Neural progenitor cell (in vitro differentiated cells): ENCODE measurements around the gene EDEM1.

Source experiments
- EZH2 ChIP-seq: fragments of 200-600 bp; sonication (generic); IDR thresholded peaks from 2 replicates; pipeline ENCODE4 v1.6.1; 2017; ENCODE audit warnings: antibody characterized with exemption, mild to moderate bottlenecking, moderate library complexity
- EZH2phosphoT487 ChIP-seq: fragments of 200-600 bp; sonication (generic); IDR thresholded peaks from 2 replicates; pipeline ENCODE4 v1.6.1; 2017; ENCODE audit warnings: antibody characterized with exemption
- TF ChIP-seq, protein P1 (sequence below): fragments of 200-600 bp; sonication (generic); IDR thresholded peaks from 2 replicates; pipeline ENCODE4 v1.5.1; 2017; ENCODE audit warnings: antibody characterized with exemption, mild to moderate bottlenecking

GRCh38 chr3:5140230-5140621 is 47.3 kb upstream of the EDEM1 start:
- TF ChIP-seq, protein P1, sequence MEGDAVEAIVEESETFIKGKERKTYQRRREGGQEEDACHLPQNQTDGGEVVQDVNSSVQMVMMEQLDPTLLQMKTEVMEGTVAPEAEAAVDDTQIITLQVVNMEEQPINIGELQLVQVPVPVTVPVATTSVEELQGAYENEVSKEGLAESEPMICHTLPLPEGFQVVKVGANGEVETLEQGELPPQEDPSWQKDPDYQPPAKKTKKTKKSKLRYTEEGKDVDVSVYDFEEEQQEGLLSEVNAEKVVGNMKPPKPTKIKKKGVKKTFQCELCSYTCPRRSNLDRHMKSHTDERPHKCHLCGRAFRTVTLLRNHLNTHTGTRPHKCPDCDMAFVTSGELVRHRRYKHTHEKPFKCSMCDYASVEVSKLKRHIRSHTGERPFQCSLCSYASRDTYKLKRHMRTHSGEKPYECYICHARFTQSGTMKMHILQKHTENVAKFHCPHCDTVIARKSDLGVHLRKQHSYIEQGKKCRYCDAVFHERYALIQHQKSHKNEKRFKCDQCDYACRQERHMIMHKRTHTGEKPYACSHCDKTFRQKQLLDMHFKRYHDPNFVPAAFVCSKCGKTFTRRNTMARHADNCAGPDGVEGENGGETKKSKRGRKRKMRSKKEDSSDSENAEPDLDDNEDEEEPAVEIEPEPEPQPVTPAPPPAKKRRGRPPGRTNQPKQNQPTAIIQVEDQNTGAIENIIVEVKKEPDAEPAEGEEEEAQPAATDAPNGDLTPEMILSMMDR: no peak
- TF ChIP-seq EZH2: no peak
- TF ChIP-seq EZH2phosphoT487: no peak
